Measurements from ENCODE around the gene KLHL22. TPM values are rescaled to one million over a fixed set of nuclear protein-coding genes. Genes with fewer than 3 reads are reported as not detected.

The KLHL22 gene
- total RNA-seq, 2 donors from 2014 or later = 21.4 to 26.5 TPM

GRCh38 chr22:20439556-20439927 is 56.1 kb downstream of the KLHL22 start:
- Mint-ChIP-seq H3K4me3 (no peak overlapping the region), H3K27ac (no peak overlapping the region), H3K36me3 (ENCODE audit: insufficient read depth in 2 of 2) (peaks cover 2% of the 10 kb centered on the region in 2 donors), H3K4me1 (ENCODE audit: low read depth) (peaks cover 15% of the 10 kb centered on the region), H3K27me3 (ENCODE audit: low read depth) (peaks cover 33% of the 10 kb centered on the region), H3K9me3 (no peaks in the 10 kb centered on the region)
- ATAC-seq (replicated peaks in 1 of 2) (no peak), DNase-seq (no peak)

- peaks cover 15% of the 10 kb centered on the region for H3K4me1 Mint-ChIP-seq (ENCODE audit: low read depth)
- H3K27me3 Mint-ChIP-seq (ENCODE audit: low read depth) = peaks cover 40% of the 10 kb centered on the region
- no peak overlapping the region for H3K4me3 Mint-ChIP-seq
- no peaks in the 10 kb centered on the region for H3K36me3 Mint-ChIP-seq (ENCODE audit: insufficient read depth in 2 of 2)
- no peak for ATAC-seq (replicated peaks in 1 of 2)
- no peak for DNase-seq
- no peak overlapping the region for H3K27ac Mint-ChIP-seq
- no peaks in the 10 kb centered on the region for H3K9me3 Mint-ChIP-seq
These were observed 56.7 kb downstream of the KLHL22 start for GRCh38 chr22:20438678-20439492.

DNA sequence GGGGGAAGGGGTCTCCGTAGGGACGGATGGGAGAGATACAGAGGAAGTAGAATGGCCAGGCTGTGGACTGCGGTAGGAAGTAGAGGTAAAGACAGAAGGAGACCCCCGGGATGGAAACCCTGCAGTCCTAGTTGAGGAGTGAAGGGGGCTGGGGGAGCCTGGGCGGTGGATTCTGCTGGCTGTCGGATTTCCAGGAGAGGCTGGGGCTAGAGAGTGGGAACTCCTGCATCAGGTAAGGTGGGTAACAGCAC is 57.2 kb downstream of the KLHL22 start:
- Mint-ChIP-seq H3K36me3 (ENCODE audit: insufficient read depth in 2 of 2) (no peaks in the 10 kb centered on the region), H3K4me3 (no peak overlapping the region), H3K4me1 (ENCODE audit: low read depth) (peaks cover 15% of the 10 kb centered on the region), H3K9me3 (no peaks in the 10 kb centered on the region), H3K27me3 (ENCODE audit: low read depth) (peaks cover 43% of the 10 kb centered on the region), H3K27ac (no peak overlapping the region)
- DNase-seq (no peak), ATAC-seq (replicated peaks in 1 of 2) (no peak)

GRCh38 chr22:20437613-20438426 is 57.8 kb downstream of the KLHL22 start, which contains the start of gene SCARF2:
TSS of gene SCARF2 (minus strand) at chr22:20437825. CDS start at chr22:20437754, 71 bp downstream.
- ATAC-seq (replicated peaks in 1 of 2) = peak; percentile 10 to 43
- peak within 1 kb of the TSS; percentile 62 to 81 for H3K4me3 Mint-ChIP-seq
- peaks cover 15% of the 10 kb centered on the region for H3K4me1 Mint-ChIP-seq (ENCODE audit: low read depth)
- H3K27me3 Mint-ChIP-seq (ENCODE audit: low read depth) = peaks cover 47% of the 10 kb centered on the region
- no peaks in the 10 kb centered on the region for H3K36me3 Mint-ChIP-seq (ENCODE audit: insufficient read depth in 2 of 2)
- H3K27ac Mint-ChIP-seq = no peak within 1 kb of the TSS
- H3K9me3 Mint-ChIP-seq = no peaks in the 10 kb centered on the region
- DNase-seq = no peak

DNA sequence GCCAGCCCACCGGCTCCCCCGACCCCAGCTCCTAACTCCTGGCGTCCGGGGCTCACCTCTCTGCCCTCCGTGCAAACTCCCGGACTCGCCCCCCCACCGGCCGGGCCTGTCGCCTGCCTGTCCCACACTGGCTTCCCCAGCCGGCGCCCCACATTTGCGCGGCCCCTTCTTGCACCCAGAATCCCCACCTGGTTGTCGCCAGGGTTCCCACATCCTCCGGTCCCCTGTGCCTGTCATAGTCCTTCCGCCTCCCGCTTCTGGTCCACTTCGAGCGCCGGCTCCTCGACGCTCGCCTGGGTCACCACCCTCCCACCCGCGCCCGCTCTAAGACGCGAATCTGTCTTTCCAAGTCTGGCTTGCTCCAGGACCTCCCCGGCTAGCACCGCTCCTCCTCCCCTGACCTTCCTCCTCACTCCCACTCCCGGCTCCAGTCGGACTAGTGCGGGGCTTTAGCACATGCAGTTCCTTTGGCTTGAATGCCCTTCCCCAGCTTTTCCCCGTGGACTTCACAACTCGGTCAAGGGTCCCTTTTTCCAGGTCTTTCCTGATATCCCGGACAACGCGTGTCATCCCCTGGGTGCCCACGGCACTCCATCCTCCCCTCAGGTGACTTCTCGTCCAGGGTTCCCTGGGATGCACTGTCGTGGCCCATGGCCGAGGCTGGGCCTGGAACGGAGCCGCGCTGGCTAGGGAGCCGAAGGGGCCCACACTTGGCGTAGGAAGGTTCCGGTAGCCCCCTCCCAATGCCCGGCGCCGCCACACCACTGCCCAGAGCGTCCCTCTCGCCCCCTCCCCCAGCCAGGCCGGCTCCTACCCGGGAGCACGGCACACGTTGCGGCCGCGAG is 58.6 kb downstream of the KLHL22 start:
- ATAC-seq (replicated peaks in 1 of 2) (peak; percentile 21 to 33), DNase-seq (no peak)
- H3K4me1 Mint-ChIP-seq (ENCODE audit: low read depth) = peaks cover 15% of the 10 kb centered on the region
- no peaks in the 10 kb centered on the region for H3K36me3 Mint-ChIP-seq (ENCODE audit: insufficient read depth in 2 of 2)
- H3K9me3 Mint-ChIP-seq = no peaks in the 10 kb centered on the region
- no peak overlapping the region for H3K27ac Mint-ChIP-seq
- peaks cover 55% of the 10 kb centered on the region for H3K27me3 Mint-ChIP-seq (ENCODE audit: low read depth)
- H3K4me3 Mint-ChIP-seq = peak overlapping the region; percentile 62 to 81

DNA sequence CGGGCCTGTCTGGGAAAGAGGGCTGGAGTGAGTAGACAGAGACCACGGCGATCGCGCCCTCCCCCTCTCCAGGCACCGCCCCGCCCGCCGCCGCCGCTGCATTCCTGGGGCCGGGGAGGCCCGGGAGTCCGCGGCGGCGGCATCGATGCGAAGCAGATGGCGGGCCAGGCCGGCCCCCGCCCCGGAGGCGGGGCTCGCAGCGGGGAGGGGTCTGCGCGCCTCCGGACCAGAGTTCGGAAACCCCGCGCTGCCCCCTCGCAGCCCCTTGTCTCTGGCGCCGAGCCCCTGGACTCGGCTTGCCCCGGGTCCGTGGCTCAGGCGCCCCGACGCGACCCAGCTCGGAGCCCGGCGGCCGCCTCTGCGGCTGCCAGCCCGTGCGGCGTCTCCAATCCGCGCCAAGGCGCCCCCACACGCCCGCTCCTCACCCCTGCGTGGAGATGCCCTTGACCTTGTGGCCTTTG is 59.3 kb downstream of the KLHL22 start:
- Mint-ChIP-seq H3K27ac (no peak overlapping the region), H3K36me3 (ENCODE audit: insufficient read depth in 2 of 2) (no peaks in the 10 kb centered on the region), H3K9me3 (no peaks in the 10 kb centered on the region), H3K4me3 (peak overlapping the region; percentile 62 to 81), H3K27me3 (ENCODE audit: low read depth) (peaks cover 60% of the 10 kb centered on the region), H3K4me1 (ENCODE audit: low read depth) (peaks cover 15% of the 10 kb centered on the region)
- ATAC-seq (replicated peaks in 1 of 2) = peak; percentile 17
- DNase-seq = no peak

DNA sequence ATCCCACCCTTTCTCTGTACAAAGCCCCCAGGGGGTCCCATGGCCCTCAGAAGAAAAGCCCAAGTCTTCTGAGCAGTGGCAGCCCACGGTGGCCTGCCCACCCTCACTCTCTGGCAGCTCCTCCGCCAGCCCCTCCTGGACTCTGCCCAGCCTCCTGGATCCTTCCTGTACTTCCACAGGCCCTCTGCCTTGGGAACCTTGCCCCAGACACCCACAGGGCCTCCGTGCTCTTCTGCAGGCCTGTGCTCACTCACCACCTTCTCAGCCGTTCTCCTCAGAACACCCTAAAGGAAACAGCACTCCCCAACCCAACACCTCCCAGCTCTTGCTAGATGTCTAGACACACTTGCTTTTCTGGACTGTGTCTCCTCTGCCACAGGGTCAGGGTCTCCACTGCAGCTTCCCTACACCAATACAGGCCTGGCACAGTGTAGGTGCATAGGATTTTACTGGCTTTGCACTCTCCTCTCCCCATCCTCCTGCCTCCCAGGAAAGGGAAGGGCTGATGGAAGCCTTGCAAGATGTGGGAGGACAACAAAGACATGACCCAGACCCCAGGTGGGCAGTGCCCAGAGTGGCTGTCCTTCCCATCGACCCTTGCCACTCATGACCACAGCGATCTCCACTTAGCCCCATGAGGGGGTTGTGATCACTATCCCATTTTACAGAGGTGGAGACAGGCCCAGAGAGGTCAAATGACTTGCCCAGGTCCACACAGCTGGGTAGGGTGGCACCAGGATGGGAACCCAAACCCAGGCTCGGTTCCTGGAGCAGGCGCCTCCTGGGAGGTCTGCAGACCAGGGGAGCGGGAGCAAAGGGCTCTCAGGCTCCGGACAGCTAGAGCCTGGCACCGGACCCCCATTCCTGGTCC is 59.9 kb downstream of the KLHL22 start:
- Mint-ChIP-seq H3K4me1 (ENCODE audit: low read depth) (peaks cover 15% of the 10 kb centered on the region), H3K9me3 (no peaks in the 10 kb centered on the region), H3K4me3 (peak overlapping the region; percentile 21 to 36), H3K27me3 (ENCODE audit: low read depth) (peaks cover 60% of the 10 kb centered on the region), H3K36me3 (ENCODE audit: insufficient read depth in 2 of 2) (no peaks in the 10 kb centered on the region), H3K27ac (no peak overlapping the region)
- DNase-seq (no peak), ATAC-seq (replicated peaks in 1 of 2) (no peak)

GRCh38 chr22:20434773-20435172 is 60.8 kb downstream of the KLHL22 start:
- Mint-ChIP-seq H3K27me3 (ENCODE audit: low read depth) (peaks cover 60% of the 10 kb centered on the region), H3K4me1 (ENCODE audit: low read depth) (peaks cover 15% of the 10 kb centered on the region), H3K36me3 (ENCODE audit: insufficient read depth in 2 of 2) (no peaks in the 10 kb centered on the region), H3K9me3 (no peaks in the 10 kb centered on the region), H3K4me3 (no peak overlapping the region), H3K27ac (no peak overlapping the region)
- no peak for ATAC-seq (replicated peaks in 1 of 2)
- no peak for DNase-seq

DNA sequence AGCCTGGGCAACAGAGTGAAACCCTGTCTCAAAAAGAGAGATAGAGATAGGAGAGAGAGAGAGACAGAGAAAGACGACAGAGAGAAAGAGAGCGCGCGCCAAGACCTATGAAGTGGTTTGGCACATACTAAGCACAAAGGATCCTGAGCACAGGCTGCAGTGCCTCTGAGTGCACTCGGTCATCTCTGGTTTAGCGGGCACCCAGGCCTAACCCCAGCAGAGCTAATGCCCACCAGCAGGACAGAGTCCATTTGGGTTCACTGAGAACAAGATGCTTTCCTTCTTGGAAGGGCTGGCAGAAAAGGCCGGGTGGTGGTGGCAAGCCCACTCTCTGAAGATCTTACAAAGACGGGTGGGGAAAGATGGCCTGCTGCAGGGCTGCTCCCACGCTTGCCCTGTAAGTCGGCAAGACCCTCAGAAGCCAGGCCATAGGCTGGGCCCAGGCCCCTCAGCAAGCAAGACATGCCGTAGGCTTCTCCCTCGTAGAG is 61.3 kb downstream of the KLHL22 start:
- DNase-seq (no peak), ATAC-seq (replicated peaks in 1 of 2) (no peak)
- H3K36me3 Mint-ChIP-seq (ENCODE audit: insufficient read depth in 2 of 2) = no peaks in the 10 kb centered on the region
- no peaks in the 10 kb centered on the region for H3K9me3 Mint-ChIP-seq
- peaks cover 60% of the 10 kb centered on the region for H3K27me3 Mint-ChIP-seq (ENCODE audit: low read depth)
- no peak overlapping the region for H3K27ac Mint-ChIP-seq
- no peak overlapping the region for H3K4me3 Mint-ChIP-seq
- H3K4me1 Mint-ChIP-seq (ENCODE audit: low read depth) = peaks cover 15% of the 10 kb centered on the region

GRCh38 chr22:20433686-20434241 is 61.8 kb downstream of the KLHL22 start:
- Mint-ChIP-seq H3K36me3 (ENCODE audit: insufficient read depth in 2 of 2) (no peaks in the 10 kb centered on the region), H3K27me3 (ENCODE audit: low read depth) (peaks cover 65% of the 10 kb centered on the region), H3K4me3 (no peak overlapping the region), H3K27ac (no peak overlapping the region), H3K9me3 (no peaks in the 10 kb centered on the region), H3K4me1 (ENCODE audit: low read depth) (peaks cover 20% of the 10 kb centered on the region)
- no peak for ATAC-seq (replicated peaks in 1 of 2)
- DNase-seq = no peak

- H3K9me3 Mint-ChIP-seq = no peaks in the 10 kb centered on the region
These were observed 62.4 kb downstream of the KLHL22 start for GRCh38 chr22:20433191-20433590.

DNA sequence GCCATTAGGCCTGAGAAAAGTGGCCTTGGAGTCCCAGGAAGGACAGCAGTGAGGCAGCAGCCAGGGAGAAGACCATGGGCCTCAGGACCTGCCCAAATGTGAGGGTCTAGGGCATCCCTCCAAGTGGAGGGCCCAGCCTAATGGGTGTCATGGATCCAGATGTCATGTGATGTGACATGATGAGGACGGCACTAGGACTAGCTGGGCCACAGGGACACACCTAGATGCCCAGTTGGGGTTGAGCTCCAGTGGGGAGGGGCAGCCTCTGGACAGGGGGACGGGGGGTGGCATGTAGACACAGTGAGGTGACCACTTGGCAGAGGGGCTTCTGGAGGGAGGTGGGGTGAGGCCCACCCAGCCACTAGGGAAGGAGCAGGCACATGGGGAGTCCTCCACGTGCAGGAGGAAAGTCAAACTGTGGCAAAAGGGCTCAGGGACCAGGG is 63.3 kb downstream of the KLHL22 start:
- Mint-ChIP-seq H3K4me1 (ENCODE audit: low read depth) (peaks cover 19% of the 10 kb centered on the region), H3K27me3 (ENCODE audit: low read depth) (peaks cover 69% of the 10 kb centered on the region), H3K4me3 (peak overlapping the region in 1 of 2 donors; percentile 76), H3K36me3 (ENCODE audit: insufficient read depth in 2 of 2) (no peaks in the 10 kb centered on the region), H3K27ac (no peak overlapping the region), H3K9me3 (no peaks in the 10 kb centered on the region)
- ATAC-seq (replicated peaks in 1 of 2) (no peak), DNase-seq (no peak)

More at GRCh38 chr22:20433191-20433590, 62.4 kb downstream of the KLHL22 start:
- Mint-ChIP-seq H3K27ac (no peak overlapping the region), H3K4me1 (ENCODE audit: low read depth) (peaks cover 20% of the 10 kb centered on the region), H3K27me3 (ENCODE audit: low read depth) (peaks cover 66% of the 10 kb centered on the region), H3K4me3 (no peak overlapping the region), H3K36me3 (ENCODE audit: insufficient read depth in 2 of 2) (no peaks in the 10 kb centered on the region)
- no peak for ATAC-seq (replicated peaks in 1 of 2)
- DNase-seq = no peak
